Spleen (tissue), 7 donors: ENCODE data around the gene AVPR2.

ENCODE experiments used
- POLR2A ChIP-seq, 3 donors: fragments of 450-650 bp; IDR thresholded peaks; one replicate each; pipeline ENCODE4 v1.5.1; 2017; ENCODE audit warnings: antibody characterized with exemption in 3 of 3, mild to moderate bottlenecking in 1 of 3
- POLR2AphosphoS5 ChIP-seq, 3 donors: sonication (generic); formaldehyde crosslinking; IDR thresholded peaks; one replicate each; pipeline ENCODE4 v1.5.1; 2017; ENCODE audit warnings: antibody characterized with exemption in 3 of 3
- TF ChIP-seq, protein P1 (sequence below), 11 experiments: fragments of 200-600 bp in 7 of 11; fragments of 450-650 bp in 4 of 11; sonication (generic) in 4 of 11; IDR thresholded peaks in 8 of 11; conservative IDR thresholded peaks in 3 of 11; 1 replicate in 7 of 11; 2 replicates in 4 of 11; pipeline versions ENCODE4 v1.4.0 to v1.8.0; 2016 to 2021; ENCODE audit warnings: antibody characterized with exemption in 11 of 11, inconsistent platforms in 4 of 11, mild to moderate bottlenecking in 1 of 11
- donor health status: DM: no; HTN: no; CAD: no; lungs with moderate emphysema.
- donor health status: DM: no; HTN: no; CAD: no.
- donor health status: DM: no; HTN: no; CAD: no.

DNA sequence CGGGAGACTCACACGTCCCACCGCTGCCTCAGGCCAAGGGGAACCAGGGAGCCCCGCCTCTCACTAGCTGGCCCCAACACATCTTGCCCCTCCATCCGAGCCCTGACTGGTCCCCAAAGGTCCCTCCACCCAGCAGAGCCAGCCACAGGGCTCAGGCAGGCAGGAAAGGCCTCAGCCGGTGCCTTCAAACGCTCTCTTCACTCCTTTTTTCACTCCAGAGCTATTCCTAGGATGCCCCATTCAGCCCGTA is 23.1 kb downstream of the AVPR2 start:
- TF ChIP-seq, protein P1, sequence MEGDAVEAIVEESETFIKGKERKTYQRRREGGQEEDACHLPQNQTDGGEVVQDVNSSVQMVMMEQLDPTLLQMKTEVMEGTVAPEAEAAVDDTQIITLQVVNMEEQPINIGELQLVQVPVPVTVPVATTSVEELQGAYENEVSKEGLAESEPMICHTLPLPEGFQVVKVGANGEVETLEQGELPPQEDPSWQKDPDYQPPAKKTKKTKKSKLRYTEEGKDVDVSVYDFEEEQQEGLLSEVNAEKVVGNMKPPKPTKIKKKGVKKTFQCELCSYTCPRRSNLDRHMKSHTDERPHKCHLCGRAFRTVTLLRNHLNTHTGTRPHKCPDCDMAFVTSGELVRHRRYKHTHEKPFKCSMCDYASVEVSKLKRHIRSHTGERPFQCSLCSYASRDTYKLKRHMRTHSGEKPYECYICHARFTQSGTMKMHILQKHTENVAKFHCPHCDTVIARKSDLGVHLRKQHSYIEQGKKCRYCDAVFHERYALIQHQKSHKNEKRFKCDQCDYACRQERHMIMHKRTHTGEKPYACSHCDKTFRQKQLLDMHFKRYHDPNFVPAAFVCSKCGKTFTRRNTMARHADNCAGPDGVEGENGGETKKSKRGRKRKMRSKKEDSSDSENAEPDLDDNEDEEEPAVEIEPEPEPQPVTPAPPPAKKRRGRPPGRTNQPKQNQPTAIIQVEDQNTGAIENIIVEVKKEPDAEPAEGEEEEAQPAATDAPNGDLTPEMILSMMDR (IDR thresholded peaks at IDR 0.05 in 8 of 11, conservative IDR thresholded peaks at IDR 0.05 in 3 of 11) = no peak
- TF ChIP-seq POLR2A (IDR thresholded peaks at IDR 0.05) (no peak), POLR2AphosphoS5 (IDR thresholded peaks at IDR 0.05) (no peak)
